Keratinocyte (primary cell): ENCODE data around the gene KIAA0825. TPM values are rescaled to one million over a fixed set of nuclear protein-coding genes. Genes with fewer than 3 reads are reported as not detected.

Source experiments
- DNase-seq: peaks from one replicate; pipeline ENCODE4 v3.0.0-alpha.2; 2011; ENCODE audit warnings: low read depth, missing footprints, low spot score
- FAIRE-seq: peaks from 2 replicates; lab custom pipeline; 2011; peaks lifted over from hg19 to GRCh38; lab: Jason Lieb, UNC
- H2AFZ ChIP-seq: 2 replicates; pipeline ENCODE4 v1.6.0; 2012; ENCODE audit warnings: low read length, control low read depth, inconsistent platforms; ENCODE audit not compliant: control insufficient read depth
- H3K27ac ChIP-seq: 2 replicates; pipeline ENCODE4 v1.5.1; 2011; ENCODE audit warnings: low read length; ENCODE audit not compliant: control insufficient read depth, insufficient read depth
- H3K27me3 ChIP-seq: 3 replicates; pipeline ENCODE4 v1.6.0; 2011; ENCODE audit warnings: low read length; ENCODE audit not compliant: control insufficient read depth, insufficient read depth; ENCODE audit errors: extremely low read depth
- H3K36me3 ChIP-seq, 2 experiments: 2 replicates in 1 of 2; 3 replicates in 1 of 2; pipeline ENCODE4 v1.5.1; 2011; ENCODE audit warnings: low read length in 2 of 2, mild to moderate bottlenecking in 1 of 2; ENCODE audit not compliant: control insufficient read depth in 2 of 2, insufficient read depth in 2 of 2; ENCODE audit errors: extremely low read depth in 1 of 2
- H3K4me1 ChIP-seq: 3 replicates; pipeline ENCODE4 v1.5.1; 2011; ENCODE audit warnings: low read length; ENCODE audit not compliant: control insufficient read depth, insufficient read depth; ENCODE audit errors: extremely low read depth
- H3K4me2 ChIP-seq: 3 replicates; pipeline ENCODE4 v1.6.0; 2011; ENCODE audit warnings: low read depth, low read length; ENCODE audit not compliant: control insufficient read depth, insufficient read depth; ENCODE audit errors: extremely low read depth
- H3K4me3 ChIP-seq, 3 experiments: fragments of 200-600 bp in 1 of 3; sonication (generic) in 1 of 3; 2 replicates in 2 of 3; 3 replicates in 1 of 3; pipeline ENCODE4 v1.5.1; 2011 to 2016; ENCODE audit warnings: low read length in 3 of 3, mild to moderate bottlenecking in 3 of 3, control low read depth in 2 of 3, inconsistent platforms in 1 of 3, low read depth in 1 of 3, mixed read lengths in 1 of 3, mixed run types in 1 of 3, moderate library complexity in 1 of 3; ENCODE audit not compliant: control insufficient read depth in 2 of 3, insufficient read depth in 2 of 3; ENCODE audit errors: extremely low read depth in 1 of 3
- H3K79me2 ChIP-seq: 2 replicates; pipeline ENCODE4 v1.6.0; 2012; ENCODE audit warnings: low read length; ENCODE audit not compliant: control insufficient read depth, insufficient read depth
- H3K9ac ChIP-seq: 3 replicates; pipeline ENCODE4 v1.6.0; 2011; ENCODE audit warnings: low read length; ENCODE audit not compliant: control insufficient read depth, insufficient read depth; ENCODE audit errors: extremely low read depth
- H3K9me1 ChIP-seq: 3 replicates; pipeline ENCODE4 v1.6.0; 2011; ENCODE audit warnings: low read length; ENCODE audit not compliant: control insufficient read depth, insufficient read depth; ENCODE audit errors: extremely low read depth
- H3K9me3 ChIP-seq: 2 replicates; pipeline ENCODE4 v1.5.1; 2012; ENCODE audit warnings: low read depth, low read length; ENCODE audit not compliant: control insufficient read depth
- H4K20me1 ChIP-seq: 3 replicates; pipeline ENCODE4 v1.6.0; 2011; ENCODE audit warnings: low read length; ENCODE audit not compliant: control insufficient read depth, insufficient read depth; ENCODE audit errors: extremely low read depth
- EZH2 ChIP-seq: IDR thresholded peaks from one replicate; pipeline ENCODE4 v1.6.1; 2012; ENCODE audit warnings: inconsistent platforms, mild to moderate bottlenecking, low read length, moderate library complexity
- dilution Hi-C: fragments of 300-500 bp; cut with MboI; formaldehyde crosslinking; loops from one replicate; pipeline ENCODE4 v1.7.0; 2020; ENCODE audit warnings: low sequenced_read_pairs; ENCODE audit not compliant: extremely low pct_ligation_motif_present
- polyA plus RNA-seq, 5 experiments: library from polyadenylated mRNA; depleted of rRNA in 3 of 5; stranded (reverse) in 3 of 5; stranded (forward) in 1 of 5; unstranded in 1 of 5; fragments of >200 nt; gene quantifications; 1 replicate in 1 of 5; 2 replicates in 3 of 5; 3 replicates in 1 of 5; pipeline versions ENCODE4 v1.2.1 to v1.2.3, GENCODE V29; 2011 to 2012; ENCODE audit warnings: missing spikeins in 2 of 5, low read depth in 1 of 5, low replicate concordance in 1 of 5
- TF ChIP-seq, protein P1 (sequence below), 3 experiments: IDR thresholded peaks in 1 of 3; conservative IDR thresholded peaks in 1 of 3; optimal IDR thresholded peaks in 1 of 3; 2 replicates in 2 of 3; 3 replicates in 1 of 3; pipeline versions ENCODE3 to v1.5.1; 2011; ENCODE audit warnings: low read length in 3 of 3, mild to moderate bottlenecking in 3 of 3, moderate library complexity in 2 of 3, control low read depth in 1 of 3, inconsistent platforms in 1 of 3; ENCODE audit not compliant: insufficient read depth in 2 of 3; ENCODE audit errors: extremely low read depth in 1 of 3

Gene KIAA0825
- polyA plus RNA-seq, 1 donor (not counting 4 experiments of a cell fraction or from before 2014, with no cell fraction given) = 1.2 TPM

- Histone ChIP-seq H3K36me3 (no peaks in the 10 kb centered on the region), H3K9me1 (no peaks in the 10 kb centered on the region), H3K27me3 (no peaks in the 10 kb centered on the region), H3K27ac (no peak overlapping the region), H3K4me1 (peaks cover 24% of the 10 kb centered on the region), H3K4me3 (no peak overlapping the region), H4K20me1 (no peaks in the 10 kb centered on the region), H3K4me2 (peak overlapping the region; percentile 31), H2AFZ (no peak overlapping the region), H3K79me2 (no peaks in the 10 kb centered on the region), H3K9me3 (no peaks in the 10 kb centered on the region), H3K9ac (no peak overlapping the region)
- dilution Hi-C loops = no loop called here
- FAIRE-seq (peak; percentile 78), DNase-seq (peak; percentile 30)
- TF ChIP-seq EZH2 = no peak
- TF ChIP-seq, protein P1, sequence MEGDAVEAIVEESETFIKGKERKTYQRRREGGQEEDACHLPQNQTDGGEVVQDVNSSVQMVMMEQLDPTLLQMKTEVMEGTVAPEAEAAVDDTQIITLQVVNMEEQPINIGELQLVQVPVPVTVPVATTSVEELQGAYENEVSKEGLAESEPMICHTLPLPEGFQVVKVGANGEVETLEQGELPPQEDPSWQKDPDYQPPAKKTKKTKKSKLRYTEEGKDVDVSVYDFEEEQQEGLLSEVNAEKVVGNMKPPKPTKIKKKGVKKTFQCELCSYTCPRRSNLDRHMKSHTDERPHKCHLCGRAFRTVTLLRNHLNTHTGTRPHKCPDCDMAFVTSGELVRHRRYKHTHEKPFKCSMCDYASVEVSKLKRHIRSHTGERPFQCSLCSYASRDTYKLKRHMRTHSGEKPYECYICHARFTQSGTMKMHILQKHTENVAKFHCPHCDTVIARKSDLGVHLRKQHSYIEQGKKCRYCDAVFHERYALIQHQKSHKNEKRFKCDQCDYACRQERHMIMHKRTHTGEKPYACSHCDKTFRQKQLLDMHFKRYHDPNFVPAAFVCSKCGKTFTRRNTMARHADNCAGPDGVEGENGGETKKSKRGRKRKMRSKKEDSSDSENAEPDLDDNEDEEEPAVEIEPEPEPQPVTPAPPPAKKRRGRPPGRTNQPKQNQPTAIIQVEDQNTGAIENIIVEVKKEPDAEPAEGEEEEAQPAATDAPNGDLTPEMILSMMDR (optimal IDR thresholded peaks at IDR 0.05 in 1 of 3, IDR thresholded peaks at IDR 0.05 in 1 of 3, conservative IDR thresholded peaks at IDR 0.05 in 1 of 3; ENCODE audit: extremely low read depth in 1 of 3, insufficient read depth in 2 of 3, low read length in 3 of 3) = no peak
Measured at GRCh38 chr5:94240993-94241651, 377.3 kb downstream of the KIAA0825 start.

DNA sequence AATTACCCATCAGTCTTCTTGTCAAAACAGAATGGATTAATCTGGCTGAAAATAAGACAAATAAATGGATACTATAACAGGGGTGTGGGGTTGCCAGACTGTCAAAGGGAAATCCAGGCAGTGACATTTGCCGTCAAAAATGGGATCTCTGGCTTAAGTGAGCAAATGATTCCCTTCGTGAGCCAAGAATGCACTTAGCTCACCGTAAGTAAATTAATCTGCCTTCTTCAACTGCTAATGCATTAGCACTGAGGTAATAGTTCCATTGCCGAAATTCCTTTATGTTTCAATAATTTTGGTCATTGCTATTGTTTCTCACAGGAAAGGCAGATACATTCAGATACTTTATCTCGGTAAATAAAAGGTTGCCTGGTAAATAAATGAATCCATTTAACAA is 377.8 kb downstream of the KIAA0825 start:
- dilution Hi-C loops = no loop called here
- Histone ChIP-seq H4K20me1 (no peaks in the 10 kb centered on the region), H3K9me3 (no peaks in the 10 kb centered on the region), H3K4me2 (peak overlapping the region; percentile 31), H3K9ac (no peak overlapping the region), H2AFZ (no peak overlapping the region), H3K4me3 (no peak overlapping the region), H3K27ac (no peak overlapping the region), H3K4me1 (peaks cover 24% of the 10 kb centered on the region), H3K36me3 (no peaks in the 10 kb centered on the region), H3K9me1 (no peaks in the 10 kb centered on the region), H3K79me2 (no peaks in the 10 kb centered on the region), H3K27me3 (no peaks in the 10 kb centered on the region)
- no peak for TF ChIP-seq EZH2
- TF ChIP-seq, protein P1 (optimal IDR thresholded peaks at IDR 0.05 in 1 of 3, IDR thresholded peaks at IDR 0.05 in 1 of 3, conservative IDR thresholded peaks at IDR 0.05 in 1 of 3; ENCODE audit: extremely low read depth in 1 of 3, insufficient read depth in 2 of 3, low read length in 3 of 3) = no peak
- DNase-seq (no peak), FAIRE-seq (no peak)
